HG03565 (cell line): ENCODE results near the gene SRPK3.
"Not testable (repeated sequence)": the region's sequence is repeated elsewhere in the genome, so short reads cannot be mapped to it uniquely, and the experiment has no call there.

Experiments used
- ATAC-seq: cut with Tn5 transposase; IDR thresholded peaks from one replicate; pipeline ENCODE4 v1.9.1; 2021; ENCODE audit warnings: mild to moderate bottlenecking, moderate library complexity; ENCODE audit not compliant: unreplicated experiment

Gene SRPK3

GRCh38 chrX:153804621-153805020 lies 23.8 kb downstream of the SRPK3 start:
- no peak for ATAC-seq

GRCh38 chrX:153805436-153805835 lies 24.6 kb downstream of the SRPK3 start:
- ATAC-seq = no peak

GRCh38 chrX:153806999-153807575 lies 26.2 kb downstream of the SRPK3 start:
- no peak for ATAC-seq

GRCh38 chrX:153807976-153808375 lies 27.1 kb downstream of the SRPK3 start:
- no peak for ATAC-seq

GRCh38 chrX:153812220-153812619 lies 31.4 kb downstream of the SRPK3 start:
- no peak for ATAC-seq

GRCh38 chrX:153813161-153813560 lies 32.3 kb downstream of the SRPK3 start:
- no peak for ATAC-seq

GRCh38 chrX:153814591-153815315 lies 33.9 kb downstream of the SRPK3 start:
- ATAC-seq = no peak

- no peak for ATAC-seq
Measured at GRCh38 chrX:153816831-153817690, 36.2 kb downstream of the SRPK3 start.

GRCh38 chrX:153818064-153818463 lies 37.2 kb downstream of the SRPK3 start:
- not testable (repeated sequence) for ATAC-seq

- ATAC-seq = no peak
Measured at GRCh38 chrX:153818571-153819383, 37.9 kb downstream of the SRPK3 start.

- ATAC-seq = no peak
Measured at GRCh38 chrX:153819384-153820040, 38.7 kb downstream of the SRPK3 start.

- no peak for ATAC-seq
Measured at GRCh38 chrX:153820601-153821000, 39.8 kb downstream of the SRPK3 start.

- no peak for ATAC-seq
Measured at GRCh38 chrX:153821066-153821465, 40.2 kb downstream of the SRPK3 start.

- no peak for ATAC-seq
Measured at GRCh38 chrX:153824348-153824747, 43.5 kb downstream of the SRPK3 start.

- ATAC-seq = no peak
Measured at GRCh38 chrX:153825042-153825441, 44.2 kb downstream of the SRPK3 start.

GRCh38 chrX:153827016-153827415 lies 46.2 kb downstream of the SRPK3 start:
- no peak for ATAC-seq

- ATAC-seq = no peak
Measured at GRCh38 chrX:153827903-153828302, 47.1 kb downstream of the SRPK3 start.

GRCh38 chrX:153828308-153828707 lies 47.5 kb downstream of the SRPK3 start:
- no peak for ATAC-seq

GRCh38 chrX:153828723-153829548 lies 48.1 kb downstream of the SRPK3 start:
- no peak for ATAC-seq

- ATAC-seq = no peak
Measured at GRCh38 chrX:153829549-153829798, 48.6 kb downstream of the SRPK3 start.
